ENCODE results near the gene ASAP2. TPM values are rescaled to one million over a fixed set of nuclear protein-coding genes. Genes with fewer than 3 reads are reported as not detected.

Gene ASAP2
- total and polyA plus RNA-seq, 2 experiments from 2014 or later, result 8.5 to 16.7 TPM

DNA sequence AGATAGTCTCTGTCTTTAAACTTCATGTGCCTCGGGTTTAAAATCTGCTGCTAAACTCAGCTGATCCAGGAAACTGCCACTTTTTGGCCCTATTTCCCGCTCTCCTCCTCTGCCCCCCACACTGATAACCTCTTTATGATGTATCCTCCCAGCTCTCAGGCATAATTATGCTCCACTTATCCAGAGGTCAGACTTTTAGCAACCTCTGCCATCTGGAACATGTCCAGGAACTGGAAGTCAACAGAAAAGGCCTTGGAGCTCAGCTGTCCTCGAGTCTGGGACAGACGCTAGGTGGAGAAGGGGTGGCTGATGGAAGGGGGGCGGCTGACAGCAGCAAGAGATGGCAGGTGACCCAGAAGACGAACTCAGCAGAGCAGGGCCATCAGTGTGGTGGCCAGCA lies 41.2 kb downstream of the ASAP2 start:
- peaks cover 29% of the 10 kb centered on the region for H3K4me1 ChIP-seq (ENCODE audit: low read depth)
- H3K9me3 ChIP-seq (ENCODE audit: low read depth), result no peaks in the 10 kb centered on the region
- H3K36me3 ChIP-seq, result no peaks in the 10 kb centered on the region
- peak; percentile 37 to 75 for DNase-seq (ENCODE audit: low read depth in 1 of 2, low spot score in 1 of 2)
- H3K4me3 ChIP-seq, result no peak overlapping the region
- no peaks in the 10 kb centered on the region for H3K27me3 ChIP-seq
- H3K27ac ChIP-seq, result no peak overlapping the region
- TF ChIP-seq, protein P1, sequence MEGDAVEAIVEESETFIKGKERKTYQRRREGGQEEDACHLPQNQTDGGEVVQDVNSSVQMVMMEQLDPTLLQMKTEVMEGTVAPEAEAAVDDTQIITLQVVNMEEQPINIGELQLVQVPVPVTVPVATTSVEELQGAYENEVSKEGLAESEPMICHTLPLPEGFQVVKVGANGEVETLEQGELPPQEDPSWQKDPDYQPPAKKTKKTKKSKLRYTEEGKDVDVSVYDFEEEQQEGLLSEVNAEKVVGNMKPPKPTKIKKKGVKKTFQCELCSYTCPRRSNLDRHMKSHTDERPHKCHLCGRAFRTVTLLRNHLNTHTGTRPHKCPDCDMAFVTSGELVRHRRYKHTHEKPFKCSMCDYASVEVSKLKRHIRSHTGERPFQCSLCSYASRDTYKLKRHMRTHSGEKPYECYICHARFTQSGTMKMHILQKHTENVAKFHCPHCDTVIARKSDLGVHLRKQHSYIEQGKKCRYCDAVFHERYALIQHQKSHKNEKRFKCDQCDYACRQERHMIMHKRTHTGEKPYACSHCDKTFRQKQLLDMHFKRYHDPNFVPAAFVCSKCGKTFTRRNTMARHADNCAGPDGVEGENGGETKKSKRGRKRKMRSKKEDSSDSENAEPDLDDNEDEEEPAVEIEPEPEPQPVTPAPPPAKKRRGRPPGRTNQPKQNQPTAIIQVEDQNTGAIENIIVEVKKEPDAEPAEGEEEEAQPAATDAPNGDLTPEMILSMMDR (IDR thresholded peaks at IDR 0.05; ENCODE audit: low read depth, low read length), result no peak

GRCh38 chr2:9248363-9248762 lies 41.8 kb downstream of the ASAP2 start:
- Histone ChIP-seq H3K27me3 (no peaks in the 10 kb centered on the region), H3K4me3 (no peak overlapping the region), H3K4me1 (ENCODE audit: low read depth) (peaks cover 29% of the 10 kb centered on the region), H3K9me3 (ENCODE audit: low read depth) (no peaks in the 10 kb centered on the region), H3K36me3 (no peaks in the 10 kb centered on the region), H3K27ac (no peak overlapping the region)
- DNase-seq (ENCODE audit: low read depth in 1 of 2, low spot score in 1 of 2), result no peak
- TF ChIP-seq, protein P1 (IDR thresholded peaks at IDR 0.05; ENCODE audit: low read depth, low read length), result no peak

DNA sequence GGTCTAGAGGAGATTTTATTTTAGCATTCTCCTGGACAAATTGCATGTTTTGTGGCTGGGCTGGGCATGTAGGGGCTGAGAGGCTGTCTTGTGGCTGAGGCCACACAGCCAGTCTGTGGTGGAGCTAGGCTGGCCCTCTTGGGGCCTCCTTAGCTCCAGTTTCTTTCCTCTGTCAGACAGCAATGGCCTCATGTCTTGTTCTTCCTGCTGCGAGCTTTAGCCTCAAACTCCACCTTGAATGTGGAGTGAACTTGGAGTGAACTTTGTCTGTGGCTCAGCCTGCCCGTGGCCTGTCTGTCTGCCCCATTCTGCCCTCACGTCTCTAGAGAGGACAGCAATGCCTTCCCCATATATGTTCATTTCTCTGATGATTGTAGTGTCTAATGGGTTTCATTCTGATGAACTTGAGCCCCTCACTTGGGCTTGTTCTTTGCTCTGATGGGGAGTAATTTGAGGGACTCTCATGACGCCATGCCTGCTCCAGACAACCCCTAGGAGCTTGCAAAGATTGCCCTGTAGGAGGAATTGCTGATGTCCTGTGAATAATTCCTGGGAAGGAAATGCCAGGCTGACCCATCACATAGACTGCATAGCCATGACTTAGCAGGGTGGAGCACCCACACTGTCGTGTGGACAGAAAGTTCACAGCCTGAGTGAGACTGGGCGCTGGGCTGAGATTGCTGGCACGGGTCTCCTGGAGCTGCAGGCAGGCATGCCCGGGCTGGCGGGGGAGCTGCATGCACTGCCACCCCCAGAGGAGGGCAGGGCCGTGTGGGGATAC lies 42.6 kb downstream of the ASAP2 start:
- no peak for DNase-seq (ENCODE audit: low read depth in 1 of 2, low spot score in 1 of 2)
- Histone ChIP-seq H3K36me3 (no peaks in the 10 kb centered on the region), H3K27ac (no peak overlapping the region), H3K9me3 (ENCODE audit: low read depth) (no peaks in the 10 kb centered on the region), H3K27me3 (no peaks in the 10 kb centered on the region), H3K4me1 (ENCODE audit: low read depth) (peaks cover 29% of the 10 kb centered on the region), H3K4me3 (no peak overlapping the region)
- TF ChIP-seq, protein P1 (IDR thresholded peaks at IDR 0.05; ENCODE audit: low read depth, low read length), result no peak

- no peaks in the 10 kb centered on the region for H3K36me3 ChIP-seq
Observed at GRCh38 chr2:9250091-9250490, 43.5 kb downstream of the ASAP2 start.

GRCh38 chr2:9250498-9251153 lies 44.0 kb downstream of the ASAP2 start:
- Histone ChIP-seq H3K4me1 (ENCODE audit: low read depth) (peaks cover 29% of the 10 kb centered on the region), H3K4me3 (no peak overlapping the region), H3K27me3 (no peaks in the 10 kb centered on the region), H3K36me3 (no peaks in the 10 kb centered on the region), H3K9me3 (ENCODE audit: low read depth) (no peaks in the 10 kb centered on the region), H3K27ac (no peak overlapping the region)
- TF ChIP-seq, protein P1 (IDR thresholded peaks at IDR 0.05; ENCODE audit: low read depth, low read length), result no peak
- no peak for DNase-seq (ENCODE audit: low read depth in 1 of 2, low spot score in 1 of 2)

More at GRCh38 chr2:9250091-9250490, 43.5 kb downstream of the ASAP2 start:
- TF ChIP-seq, protein P1 (IDR thresholded peaks at IDR 0.05; ENCODE audit: low read depth, low read length), result no peak
- Histone ChIP-seq H3K4me3 (no peak overlapping the region), H3K9me3 (ENCODE audit: low read depth) (no peaks in the 10 kb centered on the region), H3K27me3 (no peaks in the 10 kb centered on the region), H3K4me1 (ENCODE audit: low read depth) (peaks cover 29% of the 10 kb centered on the region), H3K27ac (no peak overlapping the region)
- DNase-seq (ENCODE audit: low read depth in 1 of 2, low spot score in 1 of 2), result no peak

Data from cardiac muscle cell (in vitro differentiated cells and primary cell).